Progenitor cell of endocrine pancreas (in vitro differentiated cells): ENCODE results near the gene IL22RA1. TPM values are rescaled to one million over a fixed set of nuclear protein-coding genes. Genes with fewer than 3 reads are reported as not detected.
A peak's percentile ranks its signal among the peaks of the same experiment; 100 is the strongest.

Experiments
- DNase-seq: peaks from one replicate; pipeline ENCODE4 v3.0.0; 2021; ENCODE audit warnings: low spot score; ENCODE audit not compliant: unreplicated experiment
- H3K27ac Mint-ChIP-seq: 2 replicates; pipeline ENCODE4 v1.8.0; 2021; ENCODE audit warnings: mild to moderate bottlenecking, moderate library complexity, mixed read lengths
- H3K27me3 Mint-ChIP-seq: 2 replicates; pipeline ENCODE4 v1.8.0; 2021; ENCODE audit warnings: mixed read lengths
- H3K36me3 Mint-ChIP-seq: 2 replicates; pipeline ENCODE4 v1.8.0; 2022; ENCODE audit warnings: mixed read lengths; ENCODE audit not compliant: insufficient read depth
- H3K4me1 Mint-ChIP-seq: 2 replicates; pipeline ENCODE4 v1.8.0; 2021; ENCODE audit warnings: low read depth, mixed read lengths
- H3K4me3 Mint-ChIP-seq: 2 replicates; pipeline ENCODE4 v1.8.0; 2021; ENCODE audit warnings: low read depth, mild to moderate bottlenecking, moderate library complexity, mixed read lengths
- H3K9me3 Mint-ChIP-seq: 2 replicates; pipeline ENCODE4 v1.8.0; 2021; ENCODE audit warnings: low read depth, mixed read lengths
- long read RNA-seq: library from polyadenylated mRNA; unstranded; transcript quantifications from one replicate; pipeline ENCODE4 v2.0.0, GENCODE V29; 2020
- total RNA-seq: library from RNA; stranded (reverse); gene quantifications from 2 replicates; pipeline ENCODE4 v1.2.1, GENCODE V29; 2021
- TF ChIP-seq, protein P1 (sequence below): fragments of 200-600 bp; sonication (generic); IDR thresholded peaks from one replicate; pipeline ENCODE4 v1.5.0; 2021; ENCODE audit warnings: antibody characterized with exemption, mild to moderate bottlenecking; ENCODE audit not compliant: unreplicated experiment

IL22RA1 gene, protein sequence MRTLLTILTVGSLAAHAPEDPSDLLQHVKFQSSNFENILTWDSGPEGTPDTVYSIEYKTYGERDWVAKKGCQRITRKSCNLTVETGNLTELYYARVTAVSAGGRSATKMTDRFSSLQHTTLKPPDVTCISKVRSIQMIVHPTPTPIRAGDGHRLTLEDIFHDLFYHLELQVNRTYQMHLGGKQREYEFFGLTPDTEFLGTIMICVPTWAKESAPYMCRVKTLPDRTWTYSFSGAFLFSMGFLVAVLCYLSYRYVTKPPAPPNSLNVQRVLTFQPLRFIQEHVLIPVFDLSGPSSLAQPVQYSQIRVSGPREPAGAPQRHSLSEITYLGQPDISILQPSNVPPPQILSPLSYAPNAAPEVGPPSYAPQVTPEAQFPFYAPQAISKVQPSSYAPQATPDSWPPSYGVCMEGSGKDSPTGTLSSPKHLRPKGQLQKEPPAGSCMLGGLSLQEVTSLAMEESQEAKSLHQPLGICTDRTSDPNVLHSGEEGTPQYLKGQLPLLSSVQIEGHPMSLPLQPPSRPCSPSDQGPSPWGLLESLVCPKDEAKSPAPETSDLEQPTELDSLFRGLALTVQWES
- total RNA-seq = 0.13 and 0.26 TPM in 2 replicates
- long read RNA-seq = 0 reads

DNA sequence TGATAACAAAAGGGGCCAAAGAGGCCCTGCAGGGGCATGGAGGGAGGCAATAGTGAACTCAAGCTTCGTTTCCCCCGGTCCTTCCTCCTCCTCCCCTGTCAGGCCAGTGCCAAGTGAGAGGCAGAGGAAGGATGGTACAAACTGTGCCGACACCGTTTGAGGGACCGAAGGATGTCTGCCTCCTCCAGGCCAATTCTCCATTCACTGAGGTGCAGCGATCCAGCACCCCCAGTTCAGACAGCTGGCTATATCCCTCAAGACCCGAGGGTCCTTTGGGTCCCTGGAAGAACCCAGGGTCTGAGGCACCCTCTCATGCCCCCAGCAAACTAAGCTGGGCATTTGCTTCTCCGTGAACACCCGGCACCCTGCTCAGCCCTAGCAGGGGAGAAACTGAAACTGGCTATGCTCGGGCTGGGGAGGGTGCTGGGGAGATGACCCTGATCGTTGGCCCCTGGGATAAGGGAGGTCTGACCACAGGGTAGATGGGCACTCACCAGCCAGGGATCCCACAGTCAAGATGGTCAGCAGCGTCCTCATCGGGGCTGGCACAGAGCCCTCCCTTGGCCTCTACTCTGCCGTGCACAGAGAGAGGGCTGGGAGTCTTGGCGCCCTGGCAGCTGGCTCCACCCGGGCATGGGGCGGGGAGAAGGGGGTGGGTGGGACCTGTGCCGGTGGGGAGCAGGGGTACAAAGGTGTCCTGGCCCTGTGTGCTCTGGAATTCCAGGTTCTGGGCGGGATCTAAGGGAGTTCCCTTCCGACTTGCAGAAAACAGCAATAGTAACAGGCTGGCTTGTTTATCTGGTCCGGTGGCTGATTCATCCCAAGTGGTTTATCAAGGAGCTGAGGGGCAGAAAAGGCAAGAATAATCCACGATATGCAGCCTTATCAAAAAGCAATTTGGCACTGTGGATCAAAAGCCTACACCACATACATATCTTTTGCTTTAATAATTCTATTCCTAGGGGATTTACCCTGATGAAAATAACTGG, at the start of gene IL22RA1:
IL22RA1 (minus strand) TSS at position 595 of the 989 bp plus-strand sequence; CDS start at position 537, 58 bp downstream.
- Mint-ChIP-seq H3K4me1 (peaks cover 18% of the 10 kb centered on the region), H3K9me3 (no peaks in the 10 kb centered on the region), H3K27ac (peak within 1 kb of the TSS; percentile 62), H3K4me3 (no peak within 1 kb of the TSS), H3K27me3 (peaks cover 5% of the 10 kb centered on the region), H3K36me3 (no peaks in the 10 kb centered on the region)
- TF ChIP-seq, protein P1, sequence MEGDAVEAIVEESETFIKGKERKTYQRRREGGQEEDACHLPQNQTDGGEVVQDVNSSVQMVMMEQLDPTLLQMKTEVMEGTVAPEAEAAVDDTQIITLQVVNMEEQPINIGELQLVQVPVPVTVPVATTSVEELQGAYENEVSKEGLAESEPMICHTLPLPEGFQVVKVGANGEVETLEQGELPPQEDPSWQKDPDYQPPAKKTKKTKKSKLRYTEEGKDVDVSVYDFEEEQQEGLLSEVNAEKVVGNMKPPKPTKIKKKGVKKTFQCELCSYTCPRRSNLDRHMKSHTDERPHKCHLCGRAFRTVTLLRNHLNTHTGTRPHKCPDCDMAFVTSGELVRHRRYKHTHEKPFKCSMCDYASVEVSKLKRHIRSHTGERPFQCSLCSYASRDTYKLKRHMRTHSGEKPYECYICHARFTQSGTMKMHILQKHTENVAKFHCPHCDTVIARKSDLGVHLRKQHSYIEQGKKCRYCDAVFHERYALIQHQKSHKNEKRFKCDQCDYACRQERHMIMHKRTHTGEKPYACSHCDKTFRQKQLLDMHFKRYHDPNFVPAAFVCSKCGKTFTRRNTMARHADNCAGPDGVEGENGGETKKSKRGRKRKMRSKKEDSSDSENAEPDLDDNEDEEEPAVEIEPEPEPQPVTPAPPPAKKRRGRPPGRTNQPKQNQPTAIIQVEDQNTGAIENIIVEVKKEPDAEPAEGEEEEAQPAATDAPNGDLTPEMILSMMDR = no peak
- no peak for DNase-seq

DNA sequence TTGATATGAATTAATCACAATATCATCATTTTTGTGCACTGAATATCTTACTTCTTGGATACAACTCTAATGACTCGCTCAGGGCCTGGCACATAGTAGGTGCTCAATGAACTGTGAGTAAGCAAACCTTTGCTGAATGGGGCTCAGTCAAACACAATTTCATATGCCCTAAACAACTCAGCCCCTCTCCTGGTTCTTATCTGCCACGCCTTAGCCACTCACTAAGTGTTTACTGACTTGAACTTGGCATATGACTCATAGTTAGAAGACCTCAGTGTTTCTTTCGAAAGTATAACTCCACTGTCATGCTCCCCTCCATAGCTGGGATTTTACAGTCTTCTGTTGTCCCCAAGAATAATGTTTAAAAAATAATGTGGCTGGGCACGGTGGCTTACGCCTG, 48.9 kb upstream of the IL22RA1 start:
- no peak overlapping the region for H3K27ac Mint-ChIP-seq
- TF ChIP-seq, protein P1 = no peak
- no peaks in the 10 kb centered on the region for H3K9me3 Mint-ChIP-seq
- H3K4me3 Mint-ChIP-seq = no peak overlapping the region
- H3K36me3 Mint-ChIP-seq = no peaks in the 10 kb centered on the region
- peaks cover 4% of the 10 kb centered on the region for H3K4me1 Mint-ChIP-seq
- peaks cover 3% of the 10 kb centered on the region for H3K27me3 Mint-ChIP-seq
- no peak for DNase-seq

DNA sequence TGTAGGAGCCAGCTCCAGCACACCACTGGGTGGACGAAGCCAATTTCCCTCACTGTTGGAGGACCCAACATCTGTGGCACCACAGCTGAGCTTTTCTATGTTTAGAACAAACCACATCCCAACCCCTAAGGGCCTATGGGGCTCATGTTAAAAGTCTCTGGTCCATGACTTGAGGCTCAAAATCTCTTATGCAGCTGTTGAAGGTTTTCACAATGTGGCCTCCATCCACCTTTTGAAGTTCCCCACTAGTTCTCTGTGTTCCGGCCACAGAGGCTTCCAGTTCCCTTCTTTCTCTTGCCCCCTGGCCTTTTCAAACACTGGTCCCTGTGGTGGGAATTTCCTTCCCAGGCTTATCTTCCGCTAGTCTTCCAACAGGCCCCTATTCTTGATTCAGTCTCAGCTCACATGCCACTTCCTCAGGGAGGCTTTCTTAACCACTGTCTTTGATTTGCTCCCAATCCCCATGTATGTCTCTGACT, 48.1 kb upstream of the IL22RA1 start:
- Mint-ChIP-seq H3K27me3 (peaks cover 3% of the 10 kb centered on the region), H3K4me1 (peaks cover 7% of the 10 kb centered on the region), H3K9me3 (no peaks in the 10 kb centered on the region), H3K36me3 (no peaks in the 10 kb centered on the region), H3K4me3 (no peak overlapping the region), H3K27ac (peak overlapping the region; percentile 14)
- no peak for DNase-seq
- TF ChIP-seq, protein P1 = no peak

DNA sequence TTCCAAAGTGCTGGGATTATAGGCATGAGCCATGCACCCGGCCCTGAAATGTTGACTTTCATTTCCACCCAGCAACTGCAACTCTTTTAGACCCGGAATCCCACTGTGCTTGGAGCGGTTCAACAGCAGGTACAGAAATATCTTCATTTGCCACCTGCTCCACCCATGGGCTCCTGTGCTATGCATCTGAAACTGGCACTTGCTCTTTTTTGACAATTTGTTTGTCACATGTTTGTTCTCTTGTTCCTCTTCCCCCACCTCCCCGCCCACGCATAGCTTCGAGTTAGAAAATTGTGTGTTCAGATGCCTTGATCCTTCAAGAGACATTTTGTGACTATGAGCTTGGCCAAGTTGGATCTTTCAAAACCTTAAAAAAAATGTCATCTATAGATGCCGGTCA, 46.6 kb upstream of the IL22RA1 start:
- peaks cover 7% of the 10 kb centered on the region for H3K4me1 Mint-ChIP-seq
- no peak for DNase-seq
- no peak overlapping the region for H3K27ac Mint-ChIP-seq
- no peaks in the 10 kb centered on the region for H3K36me3 Mint-ChIP-seq
- H3K27me3 Mint-ChIP-seq = peaks cover 3% of the 10 kb centered on the region
- H3K9me3 Mint-ChIP-seq = no peaks in the 10 kb centered on the region
- H3K4me3 Mint-ChIP-seq = peak overlapping the region; percentile 37
- TF ChIP-seq, protein P1 = no peak
